Neural cell (in vitro differentiated cells): ENCODE measurements around the gene PLEKHA7. TPM values are rescaled to one million over a fixed set of nuclear protein-coding genes. Genes with fewer than 3 reads are reported as not detected.
"Not testable (repeated sequence)": the region's sequence is repeated elsewhere in the genome, so short reads cannot be mapped to it uniquely, and the experiment has no call there.

Experiments
- H2AFZ ChIP-seq: fragments of 200-600, 300-800 bp; sonication (generic), shearing (Covaris generic); 2 replicates; pipeline ENCODE4 v1.6.0; 2014; ENCODE audit warnings: low read depth, mild to moderate bottlenecking, antibody characterized with exemption, low read length, moderate library complexity
- H3F3A ChIP-seq: fragments of 200-600 bp; shearing (Covaris generic); 2 replicates; pipeline ENCODE4 v1.6.1; 2016; ENCODE audit warnings: mild to moderate bottlenecking, moderate library complexity, mixed read lengths, antibody characterized with exemption, low read length; ENCODE audit not compliant: insufficient read depth, poor library complexity, severe bottlenecking
- H3K27ac ChIP-seq: fragments of 200-600, 300-800 bp; sonication (generic), shearing (Covaris generic); 2 replicates; pipeline ENCODE4 v1.5.1; 2014; ENCODE audit warnings: mild to moderate bottlenecking, low read length, moderate library complexity
- H3K27me3 ChIP-seq: fragments of 300-800, 200-600 bp; sonication (generic), shearing (Covaris generic); 2 replicates; pipeline ENCODE4 v1.6.0; 2014; ENCODE audit warnings: mild to moderate bottlenecking, low read depth, low read length, moderate library complexity; ENCODE audit not compliant: insufficient read depth
- H3K36me3 ChIP-seq: fragments of 300-800, 200-600 bp; sonication (generic), shearing (Covaris generic); 2 replicates; pipeline ENCODE4 v1.5.1; 2014; ENCODE audit warnings: mild to moderate bottlenecking, antibody characterized with exemption, low read length, moderate library complexity; ENCODE audit not compliant: insufficient read depth
- H3K4me2 ChIP-seq: fragments of 300-800, 200-600 bp; sonication (generic), shearing (Covaris generic); 2 replicates; pipeline ENCODE4 v1.6.0; 2014; ENCODE audit warnings: mild to moderate bottlenecking, low read length
- H3K4me3 ChIP-seq: fragments of 300-800, 200-600 bp; sonication (generic), shearing (Covaris generic); 2 replicates; pipeline ENCODE4 v1.5.1; 2014; ENCODE audit warnings: mild to moderate bottlenecking, low read length, moderate library complexity
- H3K79me2 ChIP-seq: fragments of 200-600 bp; shearing (Covaris generic); replicated peaks from 2 replicates; pipeline ENCODE4 v1.6.0; 2014; ENCODE audit warnings: mild to moderate bottlenecking, low read length, moderate library complexity; ENCODE audit not compliant: insufficient read depth
- H3K9ac ChIP-seq: fragments of 300-800, 200-600 bp; sonication (generic), shearing (Covaris generic); 2 replicates; pipeline ENCODE4 v1.6.1; 2016; ENCODE audit warnings: mild to moderate bottlenecking, low read length, mixed read lengths
- H3K9me2 ChIP-seq: fragments of 200-600 bp; shearing (Covaris generic); 2 replicates; pipeline ENCODE4 v1.6.1; 2016; ENCODE audit warnings: mild to moderate bottlenecking, low read length, mixed read lengths; ENCODE audit not compliant: insufficient read depth
- H3K9me3 ChIP-seq: fragments of 200-600, 300-800 bp; sonication (generic), shearing (Covaris generic); 2 replicates; pipeline ENCODE4 v1.6.1; 2016; ENCODE audit warnings: mild to moderate bottlenecking, mixed run types, low read length, moderate library complexity, mixed read lengths
- H4K20me1 ChIP-seq: fragments of 200-600 bp; shearing (Covaris generic); 2 replicates; pipeline ENCODE4 v1.6.1; 2016; ENCODE audit warnings: mild to moderate bottlenecking, mixed run types; ENCODE audit not compliant: insufficient read depth
- CTCF ChIP-seq: fragments of 450-650 bp; IDR thresholded peaks from 2 replicates; pipeline ENCODE4 v1.5.1; 2014; ENCODE audit warnings: antibody characterized with exemption, mild to moderate bottlenecking, moderate library complexity; ENCODE audit not compliant: poor library complexity, severe bottlenecking
- EP300 ChIP-seq: fragments of 450-650 bp; conservative IDR thresholded peaks from 2 replicates; pipeline ENCODE4 v1.6.1; 2014; ENCODE audit warnings: antibody characterized with exemption, mild to moderate bottlenecking, moderate library complexity; ENCODE audit not compliant: poor library complexity, severe bottlenecking
- EZH2 ChIP-seq: fragments of 200-600, 300-800 bp; shearing (Covaris generic), sonication (generic); IDR thresholded peaks from 2 replicates; pipeline ENCODE4 v1.6.1; 2014; ENCODE audit warnings: antibody characterized with exemption, low read length, borderline replicate concordance, mild to moderate bottlenecking; ENCODE audit not compliant: insufficient read depth, poor library complexity, severe bottlenecking
- MXI1 ChIP-seq: fragments of 450-650 bp; conservative IDR thresholded peaks from 2 replicates; pipeline ENCODE4 v1.6.1; 2014; ENCODE audit warnings: antibody characterized with exemption, mild to moderate bottlenecking; ENCODE audit not compliant: poor library complexity, severe bottlenecking
- POLR2AphosphoS5 ChIP-seq: IDR thresholded peaks from 2 replicates; pipeline ENCODE4 v1.6.1; 2012
- RAD21 ChIP-seq: fragments of 450-650 bp; conservative IDR thresholded peaks from 2 replicates; pipeline ENCODE4 v1.6.1; 2014; ENCODE audit warnings: antibody characterized with exemption, mild to moderate bottlenecking, moderate library complexity
- SMC3 ChIP-seq: fragments of 450-650 bp; conservative IDR thresholded peaks from 2 replicates; pipeline ENCODE4 v1.6.1; 2014; ENCODE audit warnings: antibody characterized with exemption, mild to moderate bottlenecking, moderate library complexity; ENCODE audit not compliant: poor library complexity
- TAF1 ChIP-seq: IDR thresholded peaks from 2 replicates; pipeline ENCODE4 v1.6.1; 2012; ENCODE audit warnings: low read depth
- polyA plus RNA-seq: library from polyadenylated mRNA; depleted of rRNA; stranded (reverse); fragments of >200 nt; gene quantifications from 2 replicates; pipeline ENCODE4 v1.2.3, GENCODE V29; 2014
- TF ChIP-seq, protein P1 (sequence below): IDR thresholded peaks from 2 replicates; pipeline ENCODE4 v1.6.1; 2012; ENCODE audit warnings: borderline replicate concordance

The PLEKHA7 gene
- polyA plus RNA-seq, 1 donor from 2014 or later = 45.7 TPM

DNA sequence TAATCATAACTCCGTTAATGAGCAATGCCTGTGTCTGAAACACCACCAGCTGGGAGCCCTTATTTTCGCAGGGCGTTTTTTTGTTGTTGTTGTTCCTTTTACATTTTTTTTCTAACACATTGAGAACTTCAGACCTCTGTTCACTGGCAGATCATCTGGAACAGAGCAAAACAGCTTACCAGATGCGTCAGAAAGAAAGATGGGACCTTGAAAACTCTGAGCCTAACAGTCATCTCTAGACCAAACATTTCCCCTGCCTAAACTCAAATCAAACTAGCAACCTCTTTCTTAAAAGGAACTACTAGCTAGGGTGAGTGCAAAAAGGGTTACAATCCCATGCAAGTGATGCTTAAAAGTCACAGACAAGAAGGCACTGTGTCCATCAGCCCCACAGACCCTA is 93.2 kb downstream of the PLEKHA7 start:
- Histone ChIP-seq H3K4me3 (peak overlapping the region; percentile 77), H3F3A (no peaks in the 10 kb centered on the region), H3K27me3 (peaks cover 12% of the 10 kb centered on the region), H3K79me2 (peaks cover 22% of the 10 kb centered on the region), H3K9me2 (no peaks in the 10 kb centered on the region), H4K20me1 (no peaks in the 10 kb centered on the region), H3K9me3 (no peaks in the 10 kb centered on the region), H2AFZ (no peak overlapping the region), H3K36me3 (no peaks in the 10 kb centered on the region), H3K9ac (no peak overlapping the region), H3K27ac (no peak overlapping the region), H3K4me2 (no peak overlapping the region)
- TF ChIP-seq CTCF = no peak
- TF ChIP-seq, protein P1, sequence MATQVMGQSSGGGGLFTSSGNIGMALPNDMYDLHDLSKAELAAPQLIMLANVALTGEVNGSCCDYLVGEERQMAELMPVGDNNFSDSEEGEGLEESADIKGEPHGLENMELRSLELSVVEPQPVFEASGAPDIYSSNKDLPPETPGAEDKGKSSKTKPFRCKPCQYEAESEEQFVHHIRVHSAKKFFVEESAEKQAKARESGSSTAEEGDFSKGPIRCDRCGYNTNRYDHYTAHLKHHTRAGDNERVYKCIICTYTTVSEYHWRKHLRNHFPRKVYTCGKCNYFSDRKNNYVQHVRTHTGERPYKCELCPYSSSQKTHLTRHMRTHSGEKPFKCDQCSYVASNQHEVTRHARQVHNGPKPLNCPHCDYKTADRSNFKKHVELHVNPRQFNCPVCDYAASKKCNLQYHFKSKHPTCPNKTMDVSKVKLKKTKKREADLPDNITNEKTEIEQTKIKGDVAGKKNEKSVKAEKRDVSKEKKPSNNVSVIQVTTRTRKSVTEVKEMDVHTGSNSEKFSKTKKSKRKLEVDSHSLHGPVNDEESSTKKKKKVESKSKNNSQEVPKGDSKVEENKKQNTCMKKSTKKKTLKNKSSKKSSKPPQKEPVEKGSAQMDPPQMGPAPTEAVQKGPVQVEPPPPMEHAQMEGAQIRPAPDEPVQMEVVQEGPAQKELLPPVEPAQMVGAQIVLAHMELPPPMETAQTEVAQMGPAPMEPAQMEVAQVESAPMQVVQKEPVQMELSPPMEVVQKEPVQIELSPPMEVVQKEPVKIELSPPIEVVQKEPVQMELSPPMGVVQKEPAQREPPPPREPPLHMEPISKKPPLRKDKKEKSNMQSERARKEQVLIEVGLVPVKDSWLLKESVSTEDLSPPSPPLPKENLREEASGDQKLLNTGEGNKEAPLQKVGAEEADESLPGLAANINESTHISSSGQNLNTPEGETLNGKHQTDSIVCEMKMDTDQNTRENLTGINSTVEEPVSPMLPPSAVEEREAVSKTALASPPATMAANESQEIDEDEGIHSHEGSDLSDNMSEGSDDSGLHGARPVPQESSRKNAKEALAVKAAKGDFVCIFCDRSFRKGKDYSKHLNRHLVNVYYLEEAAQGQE = no peak
- no peak for TF ChIP-seq RAD21
- TF ChIP-seq EP300 = no peak
- no peak for TF ChIP-seq EZH2
- TF ChIP-seq TAF1 = no peak
- no peak for TF ChIP-seq MXI1
- no peak for TF ChIP-seq SMC3
- no peak for TF ChIP-seq POLR2AphosphoS5

GRCh38 chr11:16920559-16920958 is 93.7 kb downstream of the PLEKHA7 start:
- Histone ChIP-seq H3K9me3 (no peaks in the 10 kb centered on the region), H3K9ac (no peak overlapping the region), H2AFZ (no peak overlapping the region), H3K4me2 (no peak overlapping the region), H3K4me3 (no peak overlapping the region), H4K20me1 (no peaks in the 10 kb centered on the region), H3K79me2 (peaks cover 22% of the 10 kb centered on the region), H3K27me3 (peaks cover 8% of the 10 kb centered on the region), H3F3A (no peaks in the 10 kb centered on the region), H3K9me2 (no peaks in the 10 kb centered on the region), H3K36me3 (no peaks in the 10 kb centered on the region), H3K27ac (no peak overlapping the region)
- TF ChIP-seq EZH2 = no peak
- no peak for TF ChIP-seq TAF1
- no peak for TF ChIP-seq RAD21
- no peak for TF ChIP-seq SMC3
- no peak for TF ChIP-seq POLR2AphosphoS5
- TF ChIP-seq EP300 = no peak
- TF ChIP-seq, protein P1 = no peak
- no peak for TF ChIP-seq CTCF
- TF ChIP-seq MXI1 = no peak

DNA sequence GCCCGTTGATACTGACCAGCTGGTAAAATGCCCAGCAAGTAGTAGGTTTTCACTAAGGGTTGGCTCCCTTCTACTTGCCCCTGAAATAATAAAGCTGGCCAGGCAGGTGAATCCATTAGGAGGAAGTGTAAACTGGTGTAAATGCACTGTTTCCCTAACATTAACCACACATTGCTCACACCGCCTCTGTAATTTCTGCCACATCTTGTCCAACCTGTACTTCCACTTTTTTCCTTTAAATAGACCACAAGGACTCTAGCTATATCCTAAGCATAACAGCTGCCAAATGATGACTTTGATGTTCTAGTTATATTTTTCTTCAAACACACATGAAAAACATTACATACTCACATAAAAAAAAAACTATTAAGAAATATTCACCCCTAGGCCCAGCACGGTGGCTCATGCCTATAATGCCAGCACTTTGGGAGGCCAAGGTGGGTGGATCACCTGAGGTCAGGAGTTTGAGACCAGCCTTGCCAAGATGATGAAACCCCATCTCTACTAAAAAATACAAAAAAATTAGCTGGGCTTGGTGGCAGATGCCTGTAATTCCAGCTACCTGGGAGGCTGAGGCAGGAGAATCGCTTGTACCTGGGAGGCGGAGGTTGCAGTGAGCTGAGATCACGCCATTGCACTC is 95.6 kb downstream of the PLEKHA7 start:
- not testable (repeated sequence) for H2AFZ ChIP-seq, H3F3A ChIP-seq, H3K27ac ChIP-seq, H3K4me2 ChIP-seq, H3K4me3 ChIP-seq, H3K36me3 ChIP-seq, H3K27me3 ChIP-seq, H3K9ac ChIP-seq, H3K9me3 ChIP-seq, H4K20me1 ChIP-seq, H3K9me2 ChIP-seq
- peaks cover 12% of the 10 kb centered on the region for H3K79me2 ChIP-seq
